ENCODE results near the gene BDKRB2. TPM values are rescaled to one million over a fixed set of nuclear protein-coding genes. Genes with fewer than 3 reads are reported as not detected.

Gene BDKRB2
- total RNA-seq, 1 experiment from 2014 or later: 0.49 TPM

DNA sequence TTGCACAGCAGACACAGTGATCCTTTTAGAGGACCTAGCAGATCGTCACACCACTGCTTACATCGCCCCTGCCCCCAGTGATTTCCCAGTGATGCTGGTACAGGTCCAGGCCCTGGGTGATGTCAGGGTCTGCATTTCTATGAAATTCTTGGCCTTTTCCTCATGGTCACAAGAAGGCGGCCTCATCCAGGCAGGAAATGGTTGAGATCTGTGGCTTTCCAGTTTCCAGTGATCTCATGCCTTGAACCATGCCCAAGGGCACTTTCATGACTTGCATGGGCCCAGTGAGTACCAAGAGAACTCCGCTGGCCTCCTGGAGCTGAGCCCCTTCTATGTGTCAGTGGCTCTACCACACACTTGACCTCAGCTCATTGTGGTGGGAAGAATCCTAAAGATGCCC is 41.9 kb upstream of the BDKRB2 start:
- Histone ChIP-seq H3K9ac (ENCODE audit: low read length) (no peak overlapping the region), H3K27ac (ENCODE audit: low read depth, low read length) (no peak overlapping the region), H3K27me3 (ENCODE audit: insufficient read depth, low read length) (no peaks in the 10 kb centered on the region), H3K36me3 (ENCODE audit: control insufficient read depth in 1 of 2, insufficient read depth in 2 of 2, low read length in 2 of 2) (no peaks in the 10 kb centered on the region), H3K4me1 (ENCODE audit: control insufficient read depth in 1 of 2, insufficient read depth in 2 of 2, low read length in 2 of 2) (peaks cover 0 to 8% of the 10 kb centered on the region in 2 experiments; a peak in 2 of 4 replicates), H3K9me3 (ENCODE audit: control insufficient read depth in 1 of 2, insufficient read depth in 1 of 2, low read depth in 1 of 2, low read length in 2 of 2) (no peaks in the 10 kb centered on the region), H3K4me3 (replicated peaks in 1 of 2; ENCODE audit: low read depth in 1 of 2, low read length in 2 of 2) (no peak overlapping the region), H3K9me2 (ENCODE audit: insufficient read depth) (no peaks in the 10 kb centered on the region), H2AFZ (ENCODE audit: low read depth, low read length, poor library complexity, severe bottlenecking) (no peak overlapping the region), H3K4me2 (ENCODE audit: low read length) (no peak overlapping the region), H4K20me1 (ENCODE audit: insufficient read depth) (no peaks in the 10 kb centered on the region), H3K79me2 (ENCODE audit: insufficient read depth, low read length) (no peaks in the 10 kb centered on the region)
- CTCF ChIA-PET: no interaction called here
- TF ChIP-seq JUND (IDR thresholded peaks at IDR 0.05) (no peak), SIN3A (IDR thresholded peaks at IDR 0.05; ENCODE audit: low read depth) (no peak), SP1 (IDR thresholded peaks at IDR 0.05; ENCODE audit: low read depth) (no peak), ELF1 (IDR thresholded peaks at IDR 0.05; ENCODE audit: borderline replicate concordance, low read depth) (no peak), EZH2phosphoT487 (IDR thresholded peaks at IDR 0.05; ENCODE audit: borderline replicate concordance) (no peak), CBX3 (IDR thresholded peaks at IDR 0.05; ENCODE audit: low read depth) (no peak), CEBPB (IDR thresholded peaks at IDR 0.05; ENCODE audit: low read depth) (no peak), SRF (IDR thresholded peaks at IDR 0.05; ENCODE audit: low read depth) (no peak), ZNF274 (IDR thresholded peaks at IDR 0.05; ENCODE audit: low read depth, low read length) (no peak), EGR1 (IDR thresholded peaks at IDR 0.05; ENCODE audit: low read depth) (no peak)
- TF ChIP-seq, protein P1, sequence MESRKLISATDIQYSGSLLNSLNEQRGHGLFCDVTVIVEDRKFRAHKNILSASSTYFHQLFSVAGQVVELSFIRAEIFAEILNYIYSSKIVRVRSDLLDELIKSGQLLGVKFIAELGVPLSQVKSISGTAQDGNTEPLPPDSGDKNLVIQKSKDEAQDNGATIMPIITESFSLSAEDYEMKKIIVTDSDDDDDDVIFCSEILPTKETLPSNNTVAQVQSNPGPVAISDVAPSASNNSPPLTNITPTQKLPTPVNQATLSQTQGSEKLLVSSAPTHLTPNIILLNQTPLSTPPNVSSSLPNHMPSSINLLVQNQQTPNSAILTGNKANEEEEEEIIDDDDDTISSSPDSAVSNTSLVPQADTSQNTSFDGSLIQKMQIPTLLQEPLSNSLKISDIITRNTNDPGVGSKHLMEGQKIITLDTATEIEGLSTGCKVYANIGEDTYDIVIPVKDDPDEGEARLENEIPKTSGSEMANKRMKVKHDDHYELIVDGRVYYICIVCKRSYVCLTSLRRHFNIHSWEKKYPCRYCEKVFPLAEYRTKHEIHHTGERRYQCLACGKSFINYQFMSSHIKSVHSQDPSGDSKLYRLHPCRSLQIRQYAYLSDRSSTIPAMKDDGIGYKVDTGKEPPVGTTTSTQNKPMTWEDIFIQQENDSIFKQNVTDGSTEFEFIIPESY (IDR thresholded peaks at IDR 0.05; ENCODE audit: extremely low read depth, insufficient replicate concordance, low read length): no peak
- intact Hi-C loops (cut with micrococcal nuclease): no loop called here
- RAD21 ChIA-PET (ENCODE audit: low non-redundant PET in 1 of 2, low total read pairs in 2 of 2, uncharacterized antibody in 2 of 2, unreplicated experiment in 2 of 2): no interaction called here
- ATAC-seq (no peak), DNase-seq (ENCODE audit: low read depth, low spot score) (no peak)
- BruUV-seq (replicated peaks): no TSS peak
- POLR2A ChIA-PET: no interaction called here

Measured in HCT116 (cell line).